ENCODE results near the gene TAOK2. TPM values are rescaled to one million over a fixed set of nuclear protein-coding genes. Genes with fewer than 3 reads are reported as not detected.
"Not testable (repeated sequence)": the region's sequence is repeated elsewhere in the genome, so short reads cannot be mapped to it uniquely, and the experiment has no call there.

The TAOK2 gene
- total RNA-seq, 1 donor from 2014 or later: 40.1 TPM

GRCh38 chr16:30016555-30017276 lies 43.0 kb downstream of the TAOK2 start:
- DNase-seq (ENCODE audit: low read depth): no peak
- H3K36me3 ChIP-seq (ENCODE audit: control insufficient read depth, insufficient read depth, low read length): no peaks in the 10 kb centered on the region
- H3K27me3 ChIP-seq (ENCODE audit: control insufficient read depth, insufficient read depth, low read length): peaks cover 5% of the 10 kb centered on the region
- no peak for TF ChIP-seq CTCF (IDR thresholded peaks at IDR 0.05; ENCODE audit: insufficient read depth, low read length, poor library complexity, severe bottlenecking)
- H3K4me3 ChIP-seq (ENCODE audit: low read depth, low read length): no peak overlapping the region

GRCh38 chr16:30017277-30017656 lies 43.6 kb downstream of the TAOK2 start:
- Histone ChIP-seq H3K27me3 (ENCODE audit: control insufficient read depth, insufficient read depth, low read length) (no peaks in the 10 kb centered on the region), H3K4me3 (ENCODE audit: low read depth, low read length) (no peak overlapping the region), H3K36me3 (ENCODE audit: control insufficient read depth, insufficient read depth, low read length) (no peaks in the 10 kb centered on the region)
- DNase-seq (ENCODE audit: low read depth): no peak
- TF ChIP-seq CTCF (IDR thresholded peaks at IDR 0.05; ENCODE audit: insufficient read depth, low read length, poor library complexity, severe bottlenecking): no peak

DNA sequence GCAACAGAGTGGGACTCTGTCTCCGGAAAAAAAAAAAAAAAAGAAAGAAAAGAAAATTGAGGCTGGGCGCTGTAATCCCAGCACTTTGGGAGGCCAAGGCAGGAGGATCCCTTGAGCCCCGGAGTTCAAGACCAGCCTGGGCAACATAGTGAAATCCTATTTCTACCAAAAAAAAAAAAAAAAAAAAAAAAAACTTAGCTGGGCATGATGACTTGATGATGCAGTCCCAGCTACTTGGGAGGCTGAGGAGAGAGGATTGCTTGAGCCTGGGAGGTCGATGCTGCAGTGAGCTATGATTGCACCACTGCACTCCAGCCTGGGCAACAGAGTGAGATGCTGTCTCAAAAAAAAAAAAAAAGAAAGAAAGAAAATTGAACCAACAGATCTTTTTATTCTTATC lies 44.3 kb downstream of the TAOK2 start:
- H3K27me3 ChIP-seq (ENCODE audit: control insufficient read depth, insufficient read depth, low read length); H3K4me3 ChIP-seq (ENCODE audit: low read depth, low read length); H3K36me3 ChIP-seq (ENCODE audit: control insufficient read depth, insufficient read depth, low read length); DNase-seq (ENCODE audit: low read depth): not testable (repeated sequence)

DNA sequence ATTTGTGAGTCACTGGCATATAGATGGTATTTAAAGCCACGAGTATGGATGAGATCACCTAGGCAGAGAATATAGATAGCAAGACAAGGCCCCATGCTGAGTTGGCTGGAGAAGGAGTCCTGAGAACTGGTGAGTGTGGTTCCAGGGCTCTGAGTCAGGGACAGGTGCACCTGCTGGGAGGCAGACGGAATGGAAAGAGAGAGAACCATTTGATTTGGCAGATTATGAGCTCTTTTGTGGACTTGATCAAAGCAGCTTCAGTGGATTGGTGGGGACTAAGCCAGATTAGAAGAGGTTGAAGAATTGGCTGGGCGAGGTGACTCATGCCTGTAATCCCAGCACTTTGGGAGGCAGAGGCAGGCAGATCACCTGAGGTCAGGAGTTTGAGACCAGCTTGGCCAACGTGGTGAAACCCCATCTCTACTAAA lies 45.1 kb downstream of the TAOK2 start:
- TF ChIP-seq CTCF (IDR thresholded peaks at IDR 0.05; ENCODE audit: insufficient read depth, low read length, poor library complexity, severe bottlenecking): no peak

DNA sequence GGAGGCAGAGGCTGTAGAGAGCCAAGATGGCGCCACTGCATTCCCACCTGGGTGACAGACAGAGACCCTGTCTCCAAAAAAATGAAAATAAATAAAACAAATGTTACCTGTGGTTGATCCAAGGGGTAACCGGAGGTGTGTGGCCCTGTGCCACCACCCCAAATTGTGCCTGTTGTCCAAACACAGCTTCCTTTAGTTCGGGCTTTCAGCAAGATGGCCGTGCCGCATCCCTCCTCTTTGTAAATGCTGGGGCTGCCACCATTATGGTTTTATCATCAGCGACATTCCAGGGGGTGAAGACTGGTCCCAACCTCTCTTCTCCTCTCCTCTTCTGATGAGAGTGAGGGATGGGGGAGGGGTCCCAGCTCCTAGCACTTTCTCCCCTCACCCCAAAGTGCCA lies 49.2 kb downstream of the TAOK2 start, which contains the start of gene C16orf92:
TSS of gene C16orf92 (plus strand) at position 312 of the 400 bp plus-strand sequence. CDS start 143 bp downstream, outside the sequence.
- no peak for TF ChIP-seq CTCF (IDR thresholded peaks at IDR 0.05; ENCODE audit: insufficient read depth, low read length, poor library complexity, severe bottlenecking)
- Histone ChIP-seq H3K27me3 (ENCODE audit: control insufficient read depth, insufficient read depth, low read length) (peaks cover 20% of the 10 kb centered on the region), H3K4me3 (ENCODE audit: low read depth, low read length) (no peak within 1 kb of the TSS), H3K36me3 (ENCODE audit: control insufficient read depth, insufficient read depth, low read length) (no peaks in the 10 kb centered on the region)
- no peak for DNase-seq (ENCODE audit: low read depth)

More for the DNA sequence above, 45.1 kb downstream of the TAOK2 start:
- no peaks in the 10 kb centered on the region for H3K36me3 ChIP-seq (ENCODE audit: control insufficient read depth, insufficient read depth, low read length)
- DNase-seq (ENCODE audit: low read depth): no peak
- no peaks in the 10 kb centered on the region for H3K27me3 ChIP-seq (ENCODE audit: control insufficient read depth, insufficient read depth, low read length)
- no peak overlapping the region for H3K4me3 ChIP-seq (ENCODE audit: low read depth, low read length)

DNA sequence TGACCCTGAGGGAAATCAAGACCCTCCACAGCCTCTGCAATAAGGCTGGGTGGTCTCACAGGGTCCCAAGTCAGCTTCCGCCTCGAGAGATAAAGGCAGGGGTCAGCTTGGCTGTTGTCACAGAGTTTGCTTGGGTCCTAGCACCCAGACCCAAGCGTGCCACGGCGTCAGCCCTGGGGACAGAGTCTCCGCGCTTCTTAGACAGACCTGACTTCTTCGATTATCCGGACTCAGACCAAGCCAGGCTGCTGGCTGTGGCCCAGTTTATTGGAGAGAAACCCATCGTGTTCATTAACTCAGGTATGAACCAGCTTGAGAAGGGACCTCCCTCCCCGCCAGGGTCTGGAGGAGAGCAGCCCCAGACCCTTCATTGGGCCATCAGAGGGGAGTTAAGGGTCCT lies 49.9 kb downstream of the TAOK2 start:
- DNase-seq (ENCODE audit: low read depth): no peak
- peaks cover 27% of the 10 kb centered on the region for H3K27me3 ChIP-seq (ENCODE audit: control insufficient read depth, insufficient read depth, low read length)
- no peak for TF ChIP-seq CTCF (IDR thresholded peaks at IDR 0.05; ENCODE audit: insufficient read depth, low read length, poor library complexity, severe bottlenecking)
- no peaks in the 10 kb centered on the region for H3K36me3 ChIP-seq (ENCODE audit: control insufficient read depth, insufficient read depth, low read length)
- H3K4me3 ChIP-seq (ENCODE audit: low read depth, low read length): no peak overlapping the region
